PFSK-1 (cell line): ENCODE data around the gene RAB7A.

ENCODE experiments used
- FOXP2 ChIP-seq: optimal IDR thresholded peaks from 2 replicates; pipeline ENCODE3; 2011; ENCODE audit warnings: borderline replicate concordance, control low read depth, inconsistent platforms; ENCODE audit not compliant: insufficient read depth; ENCODE audit errors: extremely low read length, extremely low read depth
- POLR2AphosphoS5 ChIP-seq: IDR thresholded peaks from 2 replicates; pipeline ENCODE4 v1.6.1; 2012; ENCODE audit warnings: low read depth, mild to moderate bottlenecking, control low read depth, low read length, moderate library complexity
- SIN3A ChIP-seq: IDR thresholded peaks from 2 replicates; pipeline ENCODE4 v1.6.1; 2012; ENCODE audit warnings: mild to moderate bottlenecking, low read length, moderate library complexity, borderline replicate concordance; ENCODE audit not compliant: insufficient read depth
- TAF1 ChIP-seq: IDR thresholded peaks from 2 replicates; pipeline ENCODE4 v1.6.1; 2012; ENCODE audit warnings: low read length, control low read depth, borderline replicate concordance; ENCODE audit not compliant: insufficient read depth
- TF ChIP-seq, protein P1 (sequence below), 2 experiments: IDR thresholded peaks; 2 replicates each; pipeline versions ENCODE4 v1.6.1 to v1.8.0; 2011 to 2012; ENCODE audit warnings: low read depth in 2 of 2, low read length in 2 of 2, control low read depth in 1 of 2, inconsistent platforms in 1 of 2, mild to moderate bottlenecking in 1 of 2, moderate library complexity in 1 of 2; ENCODE audit not compliant: insufficient read depth in 1 of 2

RAB7A gene

GRCh38 chr3:128710816-128711433 lies 15.1 kb upstream of the RAB7A start:
- TF ChIP-seq SIN3A (no peak), POLR2AphosphoS5 (no peak), TAF1 (no peak), FOXP2 (no peak)
- TF ChIP-seq, protein P1, sequence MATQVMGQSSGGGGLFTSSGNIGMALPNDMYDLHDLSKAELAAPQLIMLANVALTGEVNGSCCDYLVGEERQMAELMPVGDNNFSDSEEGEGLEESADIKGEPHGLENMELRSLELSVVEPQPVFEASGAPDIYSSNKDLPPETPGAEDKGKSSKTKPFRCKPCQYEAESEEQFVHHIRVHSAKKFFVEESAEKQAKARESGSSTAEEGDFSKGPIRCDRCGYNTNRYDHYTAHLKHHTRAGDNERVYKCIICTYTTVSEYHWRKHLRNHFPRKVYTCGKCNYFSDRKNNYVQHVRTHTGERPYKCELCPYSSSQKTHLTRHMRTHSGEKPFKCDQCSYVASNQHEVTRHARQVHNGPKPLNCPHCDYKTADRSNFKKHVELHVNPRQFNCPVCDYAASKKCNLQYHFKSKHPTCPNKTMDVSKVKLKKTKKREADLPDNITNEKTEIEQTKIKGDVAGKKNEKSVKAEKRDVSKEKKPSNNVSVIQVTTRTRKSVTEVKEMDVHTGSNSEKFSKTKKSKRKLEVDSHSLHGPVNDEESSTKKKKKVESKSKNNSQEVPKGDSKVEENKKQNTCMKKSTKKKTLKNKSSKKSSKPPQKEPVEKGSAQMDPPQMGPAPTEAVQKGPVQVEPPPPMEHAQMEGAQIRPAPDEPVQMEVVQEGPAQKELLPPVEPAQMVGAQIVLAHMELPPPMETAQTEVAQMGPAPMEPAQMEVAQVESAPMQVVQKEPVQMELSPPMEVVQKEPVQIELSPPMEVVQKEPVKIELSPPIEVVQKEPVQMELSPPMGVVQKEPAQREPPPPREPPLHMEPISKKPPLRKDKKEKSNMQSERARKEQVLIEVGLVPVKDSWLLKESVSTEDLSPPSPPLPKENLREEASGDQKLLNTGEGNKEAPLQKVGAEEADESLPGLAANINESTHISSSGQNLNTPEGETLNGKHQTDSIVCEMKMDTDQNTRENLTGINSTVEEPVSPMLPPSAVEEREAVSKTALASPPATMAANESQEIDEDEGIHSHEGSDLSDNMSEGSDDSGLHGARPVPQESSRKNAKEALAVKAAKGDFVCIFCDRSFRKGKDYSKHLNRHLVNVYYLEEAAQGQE (IDR thresholded peaks at IDR 0.05; ENCODE audit: insufficient read depth in 1 of 2, low read depth in 2 of 2, low read length in 2 of 2): no peak

GRCh38 chr3:128712848-128713247 lies 13.1 kb upstream of the RAB7A start:
- TF ChIP-seq SIN3A (no peak), TAF1 (no peak), FOXP2 (no peak), POLR2AphosphoS5 (no peak)
- TF ChIP-seq, protein P1 (IDR thresholded peaks at IDR 0.05; ENCODE audit: insufficient read depth in 1 of 2, low read depth in 2 of 2, low read length in 2 of 2): no peak

DNA sequence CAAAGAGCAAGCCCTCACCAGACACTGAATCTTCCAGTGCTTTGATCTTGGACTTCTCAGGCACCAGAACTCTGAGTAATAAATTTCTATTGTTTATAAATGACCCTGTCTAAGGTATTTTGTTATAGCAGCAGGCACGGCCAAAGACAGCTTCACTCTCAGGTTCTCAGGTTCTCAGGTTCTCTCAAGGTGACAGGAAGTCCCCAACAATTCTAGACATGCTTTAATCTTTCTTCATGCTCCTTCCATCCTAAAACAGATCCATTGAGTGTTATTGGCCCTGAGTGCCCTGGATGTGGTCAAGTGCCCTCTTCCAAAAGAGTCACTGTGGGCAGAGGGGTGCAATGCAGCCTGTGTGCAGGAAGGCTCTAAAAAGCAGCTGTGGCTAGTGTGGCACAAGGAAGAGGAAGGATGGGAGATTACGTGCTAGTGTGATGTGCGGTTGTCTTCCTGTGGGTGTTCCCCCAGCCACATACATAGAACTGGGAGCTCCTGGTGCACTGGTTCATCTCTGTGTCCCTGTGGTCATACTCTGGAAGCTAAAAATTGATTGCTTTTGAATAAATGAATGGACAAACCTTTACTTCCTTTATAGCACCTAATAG lies 11.0 kb upstream of the RAB7A start:
- TF ChIP-seq FOXP2: no peak
- no peak for TF ChIP-seq TAF1
- no peak for TF ChIP-seq SIN3A
- no peak for TF ChIP-seq POLR2AphosphoS5
- TF ChIP-seq, protein P1 (IDR thresholded peaks at IDR 0.05; ENCODE audit: insufficient read depth in 1 of 2, low read depth in 2 of 2, low read length in 2 of 2): no peak

- no peak for TF ChIP-seq POLR2AphosphoS5
- no peak for TF ChIP-seq TAF1
- no peak for TF ChIP-seq FOXP2
- no peak for TF ChIP-seq SIN3A
- TF ChIP-seq, protein P1 (IDR thresholded peaks at IDR 0.05; ENCODE audit: insufficient read depth in 1 of 2, low read depth in 2 of 2, low read length in 2 of 2): no peak
Measured at GRCh38 chr3:128720891-128721290, 5.1 kb upstream of the RAB7A start.

- no peak for TF ChIP-seq FOXP2
- no peak for TF ChIP-seq TAF1
- TF ChIP-seq, protein P1 (IDR thresholded peaks at IDR 0.05; ENCODE audit: insufficient read depth in 1 of 2, low read depth in 2 of 2, low read length in 2 of 2): no peak
- no peak for TF ChIP-seq SIN3A
- TF ChIP-seq POLR2AphosphoS5: no peak
Measured at GRCh38 chr3:128723477-128723876, 2.5 kb upstream of the RAB7A start.
